Endometrium (tissue), 2 donors: Measurements from ENCODE around the gene CRYGN.

Experiments used
- FAIRE-seq: peaks from 2 replicates; lab custom pipeline; 2012; peaks lifted over from hg19 to GRCh38; lab: Jason Lieb, UNC
- donor health status: control.
- donor health status: control.

CRYGN gene

DNA sequence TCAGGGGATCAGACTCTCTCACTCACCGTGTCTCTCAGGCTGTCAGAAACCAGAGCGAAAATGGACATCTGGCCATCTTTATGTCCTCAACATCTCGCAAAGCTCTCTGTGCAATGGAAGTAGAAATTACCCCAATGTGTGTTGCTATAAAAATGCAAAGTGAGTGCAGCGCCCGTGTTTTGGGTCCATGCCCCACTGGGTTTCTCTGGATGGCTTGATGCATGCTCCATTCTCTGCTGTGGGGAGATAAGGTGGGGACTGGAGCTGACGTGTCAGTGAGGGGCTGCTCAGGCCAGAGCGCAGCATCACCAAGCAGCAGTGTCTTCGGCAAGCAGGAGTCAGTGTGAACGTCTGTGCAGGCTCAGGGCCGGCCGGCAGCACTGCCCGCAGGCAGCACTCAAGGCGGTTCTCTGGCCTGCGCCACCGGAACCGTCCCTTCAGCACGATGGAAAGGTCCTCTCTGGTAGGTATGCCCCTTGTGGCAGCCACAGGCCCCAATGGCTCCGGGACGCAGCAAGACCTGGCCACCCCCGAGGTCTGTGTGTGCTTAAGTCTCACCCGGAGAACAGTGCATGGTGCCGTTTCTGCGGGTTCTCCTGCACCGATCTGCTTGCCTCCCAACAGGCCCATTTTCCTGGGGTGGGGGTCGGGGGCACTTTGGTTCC lies 60.3 kb downstream of the CRYGN start:
- no peak for FAIRE-seq

DNA sequence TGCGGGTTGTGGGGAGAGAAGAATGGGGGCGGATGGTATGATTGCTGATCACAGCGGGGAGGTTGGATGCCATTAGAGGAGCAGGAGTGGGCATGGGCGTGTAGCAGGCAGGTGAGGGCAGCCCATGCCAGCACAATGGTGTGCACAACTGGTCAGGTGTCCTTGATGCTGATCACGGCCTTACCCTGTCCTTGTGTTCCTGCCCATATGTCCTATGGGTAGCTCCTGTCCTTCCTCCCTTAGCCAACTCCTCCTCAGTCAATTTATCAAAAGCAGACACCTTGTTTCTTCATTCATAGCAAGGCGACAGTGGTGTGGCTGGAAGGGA lies 60.8 kb downstream of the CRYGN start:
- no peak for FAIRE-seq
